Colonic mucosa (tissue), 4 donors: Measurements from ENCODE around the gene CADPS. TPM values are rescaled to one million over a fixed set of nuclear protein-coding genes. Genes with fewer than 3 reads are reported as not detected.

Experiments used
- DNase-seq: peaks from one replicate; pipeline ENCODE4 v3.0.0-alpha.2; 2020
- H3K27ac ChIP-seq: fragments of 200-600 bp; one replicate; pipeline ENCODE4 v1.8.0; 2021
- H3K27me3 ChIP-seq: fragments of 200-600 bp; one replicate; pipeline ENCODE4 v1.8.0; 2021
- H3K36me3 ChIP-seq: fragments of 200-600 bp; one replicate; pipeline ENCODE4 v1.8.0; 2021
- H3K4me1 ChIP-seq: fragments of 200-600 bp; one replicate; pipeline ENCODE4 v1.8.0; 2021; ENCODE audit warnings: mild to moderate bottlenecking
- H3K4me3 ChIP-seq: fragments of 200-600 bp; one replicate; pipeline ENCODE4 v1.8.0; 2021
- H3K9ac ChIP-seq, 2 donors: one replicate each; pipeline ENCODE4 v1.7.0; 2013; ENCODE audit warnings: control low read depth in 2 of 2, low read depth in 2 of 2, low read length in 2 of 2
- H3K9me3 ChIP-seq: fragments of 200-600 bp; one replicate; pipeline ENCODE4 v1.8.0; 2021
- CTCF ChIP-seq: fragments of 200-600 bp; IDR thresholded peaks from one replicate; pipeline ENCODE4 v1.8.0; 2022; ENCODE audit warnings: antibody characterized with exemption, mild to moderate bottlenecking
- intact Hi-C: fragments of 100-400 bp; cut with DNase I; formaldehyde crosslinking; loops from one replicate; pipeline ENCODE4 v1.14.1; 2022
- total RNA-seq, 2 donors: library from RNA; stranded (reverse); fragmentation: NEBNext Ultra II Directional in 1 of 2; extraction: Animal tissue kit (Norgen Biotek cat#: 25700) in 1 of 2; gene quantifications; one replicate each; pipeline ENCODE4 v1.2.1, GENCODE V29; 2021
- donor health status: healthy.
- donor health status: DM: no; HTN: no; CAD: no.
- donor health status: DM: no; HTN: no; CAD: no.

CADPS gene
- total RNA-seq, 2 donors from 2014 or later, result 2.9 to 6.1 TPM

- H3K9ac ChIP-seq, result no peak overlapping the region
- no peaks in the 10 kb centered on the region for H3K36me3 ChIP-seq
- DNase-seq, result no peak
- no peaks in the 10 kb centered on the region for H3K27me3 ChIP-seq
- TF ChIP-seq CTCF, result no peak
- H3K27ac ChIP-seq, result no peak overlapping the region
- no peaks in the 10 kb centered on the region for H3K4me1 ChIP-seq
- intact Hi-C loops, result no loop called here
- H3K4me3 ChIP-seq, result no peak overlapping the region
- H3K9me3 ChIP-seq, result no peaks in the 10 kb centered on the region
Observed at GRCh38 chr3:62632510-62633294, 242.5 kb downstream of the CADPS start.

- DNase-seq, result no peak
- Histone ChIP-seq H3K9ac (no peak overlapping the region), H3K9me3 (no peaks in the 10 kb centered on the region), H3K27me3 (no peaks in the 10 kb centered on the region), H3K4me1 (no peaks in the 10 kb centered on the region), H3K27ac (no peak overlapping the region), H3K4me3 (no peak overlapping the region), H3K36me3 (no peaks in the 10 kb centered on the region)
- intact Hi-C loops, result no loop called here
- no peak for TF ChIP-seq CTCF
Observed at GRCh38 chr3:62631488-62631887, 243.7 kb downstream of the CADPS start.

- H3K4me1 ChIP-seq, result no peaks in the 10 kb centered on the region
- H3K27ac ChIP-seq, result no peak overlapping the region
- H3K4me3 ChIP-seq, result no peak overlapping the region
- TF ChIP-seq CTCF, result no peak
- DNase-seq, result no peak
- no peaks in the 10 kb centered on the region for H3K27me3 ChIP-seq
- no peak overlapping the region for H3K9ac ChIP-seq
- intact Hi-C loops, result no loop called here
- no peaks in the 10 kb centered on the region for H3K36me3 ChIP-seq
- no peaks in the 10 kb centered on the region for H3K9me3 ChIP-seq
Observed at GRCh38 chr3:62630664-62631063, 244.6 kb downstream of the CADPS start.

- H3K9me3 ChIP-seq, result no peaks in the 10 kb centered on the region
- no peak overlapping the region for H3K4me3 ChIP-seq
- H3K9ac ChIP-seq, result no peak overlapping the region
- no peaks in the 10 kb centered on the region for H3K4me1 ChIP-seq
- no peak for TF ChIP-seq CTCF
- DNase-seq, result no peak
- intact Hi-C loops, result no loop called here
- H3K36me3 ChIP-seq, result no peaks in the 10 kb centered on the region
- no peak overlapping the region for H3K27ac ChIP-seq
- no peaks in the 10 kb centered on the region for H3K27me3 ChIP-seq
Observed at GRCh38 chr3:62625268-62625667, 249.9 kb downstream of the CADPS start.

- Histone ChIP-seq H3K4me3 (no peak overlapping the region), H3K36me3 (no peaks in the 10 kb centered on the region), H3K4me1 (no peaks in the 10 kb centered on the region), H3K27ac (no peak overlapping the region), H3K9me3 (no peaks in the 10 kb centered on the region), H3K27me3 (no peaks in the 10 kb centered on the region), H3K9ac (no peak overlapping the region)
- no peak for DNase-seq
- intact Hi-C loops, result loop anchor here (5.0 kb wide), 1 partner anchor 608 kb away; no protein-coding TSS in a partner anchor
- no peak for TF ChIP-seq CTCF
Observed at GRCh38 chr3:62624185-62624584, 251.0 kb downstream of the CADPS start.
